T-helper 1 cell treated with Interleukin-12 subunit alpha and Interleukin-12 subunit beta and Interleukin-4 antibody, amounts not matched to agents 30 ng/mL and 1 ng/mL, for 36 hours (primary cell): ENCODE results near the gene IMPG2. TPM values are rescaled to one million over a fixed set of nuclear protein-coding genes. Genes with fewer than 3 reads are reported as not detected.

Experiments
- intact Hi-C: fragments of 100-400 bp; cut with micrococcal nuclease; formaldehyde crosslinking; loops from one replicate; pipeline ENCODE4 v1.15.1; 2024
- total RNA-seq: library from RNA; stranded (reverse); gene quantifications from 2 replicates; pipeline ENCODE4 v1.2.3, GENCODE V29; 2022

IMPG2 gene
- total RNA-seq, 1 donor from 2014 or later: 0.54 TPM

GRCh38 chr3:101189796-101190195 lies 130.6 kb downstream of the IMPG2 start:
- intact Hi-C loops: no loop called here

GRCh38 chr3:101189176-101189575 lies 131.2 kb downstream of the IMPG2 start:
- intact Hi-C loops: no loop called here

- intact Hi-C loops: no loop called here
Measured at GRCh38 chr3:101185341-101185740, 135.0 kb downstream of the IMPG2 start.

- intact Hi-C loops: no loop called here
Measured at GRCh38 chr3:101184111-101184510, 136.3 kb downstream of the IMPG2 start.

- intact Hi-C loops: no loop called here
Measured at GRCh38 chr3:101183151-101183550, 137.2 kb downstream of the IMPG2 start.

GRCh38 chr3:101182734-101183133 lies 137.6 kb downstream of the IMPG2 start:
- intact Hi-C loops: no loop called here

- intact Hi-C loops: no loop called here
Measured at GRCh38 chr3:101181801-101182200, 138.6 kb downstream of the IMPG2 start.

- intact Hi-C loops: no loop called here
Measured at GRCh38 chr3:101179637-101180036, 140.7 kb downstream of the IMPG2 start.

- intact Hi-C loops: no loop called here
Measured at GRCh38 chr3:101177577-101177976, 142.8 kb downstream of the IMPG2 start.

Other genes starting within 250 kb of the IMPG2 start
- gene SENP7, start 192.6 kb upstream of the IMPG2 start, total RNA-seq: 32.1 and 33.3 TPM in 2 replicates
- 24.2 and 26.7 TPM in 2 replicates for gene TRMT10C, start 241.3 kb upstream of the IMPG2 start, total RNA-seq